ENCODE data around the gene SART3.
"Not testable (repeated sequence)": the region's sequence is repeated elsewhere in the genome, so short reads cannot be mapped to it uniquely, and the experiment has no call there.

SART3 gene

DNA sequence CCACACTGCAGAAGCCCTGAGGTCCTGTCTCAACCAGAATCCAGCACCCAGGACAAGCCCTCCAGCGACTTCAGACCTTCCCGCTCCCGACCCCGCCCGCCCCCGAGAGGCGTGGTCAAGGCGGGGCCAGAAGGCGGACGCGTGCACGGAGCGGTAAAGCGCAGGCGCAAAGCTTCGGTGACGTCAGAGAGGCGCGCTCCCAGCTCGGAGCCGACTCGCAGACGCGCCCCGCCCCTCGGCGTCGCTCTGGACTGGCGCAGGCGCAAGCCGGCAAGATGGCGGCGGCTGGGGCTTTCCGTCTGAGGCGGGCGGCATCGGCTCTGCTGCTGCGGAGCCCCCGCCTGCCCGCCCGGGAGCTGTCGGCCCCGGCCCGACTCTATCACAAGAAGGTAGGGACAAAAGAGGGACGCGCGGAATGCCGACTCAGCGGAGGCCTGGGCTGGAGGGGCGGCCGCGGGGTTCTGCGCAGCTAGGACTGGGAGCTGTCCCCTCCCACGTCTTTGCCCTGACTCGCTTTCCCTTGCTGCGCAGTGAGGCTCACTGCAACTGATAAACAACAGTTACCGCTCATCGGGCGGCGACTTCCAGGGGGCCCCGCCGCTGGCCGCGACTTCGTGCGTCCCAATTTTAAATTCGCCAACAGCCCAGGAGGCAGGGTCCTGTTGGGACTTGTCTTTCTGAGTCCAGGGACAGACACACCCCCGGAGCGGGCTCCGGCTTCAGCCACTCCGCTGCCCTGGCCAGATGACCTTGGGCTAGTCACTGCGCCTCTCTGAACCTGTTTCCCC is 1.6 kb upstream of the SART3 start, which contains the start of gene ISCU:
ISCU (plus strand) TSS at position 249 of the 788 bp plus-strand sequence; CDS start at position 276, 27 bp downstream.
- peak; percentile 91 for DNase-seq

DNA sequence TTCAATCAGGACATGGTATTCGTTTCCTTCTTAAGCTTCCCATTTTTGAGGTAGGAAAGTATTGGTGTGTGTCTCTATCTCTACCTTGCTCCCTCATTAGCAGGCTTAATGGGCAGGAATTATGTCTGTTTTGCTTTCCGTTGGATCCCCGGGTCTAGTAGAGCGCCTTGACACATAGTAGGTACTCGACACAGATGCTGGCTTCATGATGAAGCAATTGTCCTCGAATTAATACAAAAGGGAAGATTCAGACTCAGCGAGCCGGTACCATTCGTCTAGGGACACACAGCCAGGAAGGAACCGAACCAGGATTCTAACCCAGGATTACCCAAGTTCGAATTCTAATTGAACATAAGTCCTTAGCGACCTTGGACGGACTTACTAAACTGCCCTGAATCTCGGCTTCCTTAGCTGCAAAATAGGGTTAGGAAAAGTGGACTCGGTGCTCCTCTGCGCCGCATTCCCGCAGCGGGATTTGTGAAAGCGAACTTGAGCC is 927 bp upstream of the SART3 start:
- peak; percentile 48 for DNase-seq

DNA sequence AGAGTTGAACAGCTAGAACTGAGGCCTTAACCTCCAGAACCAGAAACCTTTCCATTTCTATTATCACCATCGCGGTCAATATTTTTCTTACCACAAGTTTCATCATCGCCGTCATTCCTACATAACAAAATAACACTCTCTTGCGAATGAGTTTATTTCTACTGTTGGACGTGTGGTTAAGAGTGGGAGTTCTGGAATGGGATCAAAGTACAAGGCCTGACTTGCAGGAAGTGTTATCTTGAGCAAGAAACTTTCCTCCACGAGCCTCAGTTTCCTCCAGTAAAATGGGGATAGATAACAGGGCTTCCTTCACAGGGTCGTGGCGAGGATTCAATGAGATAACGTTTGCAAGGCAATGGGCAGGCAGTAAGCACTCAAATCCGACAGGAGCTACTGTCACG is 652 bp downstream of the SART3 start:
- no peak for DNase-seq

DNA sequence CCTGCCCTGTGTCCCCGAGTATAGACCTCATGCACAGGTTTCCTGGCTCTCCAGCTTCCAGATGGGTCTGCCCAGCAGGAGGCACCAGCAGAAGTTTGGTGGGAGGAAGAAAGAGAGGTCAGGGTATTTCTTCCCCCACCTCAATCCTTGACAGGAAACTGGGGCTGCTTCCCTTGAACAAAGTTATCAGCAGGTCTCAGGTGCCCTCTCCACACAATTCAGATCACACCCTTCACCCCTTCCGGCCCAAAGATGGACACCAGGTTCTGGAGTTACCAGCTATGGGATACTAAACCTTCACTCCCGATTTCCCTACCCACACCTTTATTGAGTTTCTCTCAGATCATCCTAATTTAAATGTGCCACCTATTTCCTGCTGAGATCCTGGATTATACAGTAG is 1.2 kb downstream of the SART3 start:
- no peak for DNase-seq

DNA sequence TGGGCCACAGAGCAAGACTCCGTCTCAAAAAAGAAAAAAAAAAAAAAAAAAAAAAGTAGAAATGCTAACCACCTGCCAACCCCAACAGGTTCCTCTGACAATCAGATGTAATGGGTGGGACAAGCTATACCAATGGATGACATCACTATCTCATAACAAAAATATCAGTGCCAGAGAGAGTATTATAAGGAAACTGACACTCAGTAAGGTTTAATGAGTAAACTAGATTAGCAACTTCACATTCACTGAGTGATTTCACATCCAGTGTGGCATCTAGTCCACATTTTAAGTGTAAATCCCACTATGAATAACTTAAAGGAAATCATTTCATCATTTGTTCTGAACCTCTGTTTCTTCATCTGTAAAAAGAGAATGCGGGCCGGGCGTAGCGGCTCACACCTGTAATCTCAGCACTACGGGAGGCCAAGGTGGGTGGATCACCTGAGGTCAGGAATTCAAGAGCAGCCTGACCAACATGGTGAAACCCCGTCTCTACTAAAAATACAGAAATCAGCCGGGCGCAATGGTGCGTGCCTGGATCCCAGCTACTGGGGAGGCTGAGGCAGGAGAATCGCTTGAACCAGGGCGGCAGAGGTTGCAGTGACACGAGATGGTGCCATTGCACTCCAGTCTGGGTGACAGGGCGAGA is 1.8 kb downstream of the SART3 start:
- no peak for DNase-seq

DNA sequence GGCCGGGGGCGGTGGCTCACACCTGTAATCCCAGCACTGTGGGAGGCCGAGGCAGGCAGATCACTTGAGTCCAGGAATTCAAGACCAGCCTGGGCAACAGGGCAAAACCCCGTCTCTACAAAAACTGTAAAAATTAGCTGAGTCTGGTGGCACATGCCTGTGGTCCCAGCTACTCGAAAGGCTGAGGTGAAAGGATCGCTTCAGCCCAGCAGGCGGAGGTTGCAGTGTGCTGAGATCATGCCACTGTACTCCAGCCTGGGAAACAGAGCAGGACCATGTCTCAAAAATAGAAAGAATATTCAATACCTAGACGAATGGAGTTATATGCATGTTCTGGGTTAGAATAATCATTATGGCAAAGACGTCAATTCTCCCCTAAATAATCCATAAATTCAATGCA is 5.6 kb downstream of the SART3 start:
- DNase-seq, result not testable (repeated sequence)

DNA sequence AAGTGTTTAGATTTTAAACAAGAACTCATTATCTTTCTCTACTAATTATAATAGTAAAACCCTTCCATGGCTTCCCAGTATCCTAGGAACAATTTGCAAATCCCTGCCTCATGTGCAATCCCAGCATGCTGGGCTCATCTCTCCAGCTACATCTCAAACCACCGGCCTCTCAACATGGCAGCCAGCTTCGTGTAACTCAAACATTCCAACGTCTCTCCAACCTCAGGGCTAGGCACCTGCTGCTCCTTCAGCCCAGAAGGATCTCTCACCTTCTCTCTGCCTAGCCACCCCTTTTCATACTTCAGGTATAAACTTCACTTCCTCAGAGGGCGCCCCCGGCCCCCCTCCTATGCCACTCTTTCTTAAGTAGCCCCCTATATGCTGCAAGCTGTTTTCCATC is 7.2 kb downstream of the SART3 start:
- DNase-seq, result no peak

DNA sequence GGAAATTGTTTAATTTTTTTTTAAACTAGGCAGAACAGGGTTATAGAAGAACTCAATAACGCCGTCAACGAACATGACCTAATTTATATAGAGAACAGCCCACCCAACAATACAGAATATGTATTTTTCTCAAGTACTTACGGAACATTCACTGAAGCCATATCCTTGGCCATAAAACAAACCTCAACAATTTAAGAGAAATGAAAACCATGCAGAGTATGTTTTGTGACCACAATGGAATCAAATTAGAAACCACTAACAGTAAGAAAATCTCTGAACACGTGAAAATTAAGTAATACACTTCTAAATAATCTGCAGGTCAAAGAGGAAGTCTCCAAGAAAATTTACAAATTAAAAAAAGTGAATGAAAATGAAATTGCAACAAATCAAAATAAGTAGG is 9.4 kb downstream of the SART3 start:
- DNase-seq, result no peak

DNA sequence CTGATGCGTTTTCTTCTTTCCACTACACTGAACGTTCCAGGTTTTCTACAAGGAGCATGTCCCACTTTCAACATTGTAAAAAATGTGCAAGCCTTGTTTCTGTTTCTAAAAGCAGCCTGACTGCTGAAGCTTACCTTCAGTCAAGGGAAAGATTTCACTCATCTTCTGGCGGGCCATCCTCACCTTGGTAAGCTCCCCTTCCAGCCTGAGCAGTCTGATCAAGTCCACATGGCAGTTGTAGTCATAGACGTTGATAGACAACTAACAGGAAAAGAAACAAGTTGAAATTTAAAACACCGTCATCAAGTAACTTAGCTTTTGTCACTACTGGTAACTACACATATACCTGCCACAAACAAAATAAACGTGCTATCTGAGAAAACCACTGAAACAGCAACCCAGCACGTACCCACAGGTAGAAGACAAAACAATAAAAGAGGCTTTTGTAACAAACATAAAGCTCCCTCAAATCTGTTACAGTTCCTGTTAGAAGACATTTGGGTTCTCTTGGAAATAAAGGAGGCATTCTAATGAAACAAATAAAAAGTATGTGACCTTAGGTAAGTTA is 11.9 kb downstream of the SART3 start:
- no peak for DNase-seq

DNA sequence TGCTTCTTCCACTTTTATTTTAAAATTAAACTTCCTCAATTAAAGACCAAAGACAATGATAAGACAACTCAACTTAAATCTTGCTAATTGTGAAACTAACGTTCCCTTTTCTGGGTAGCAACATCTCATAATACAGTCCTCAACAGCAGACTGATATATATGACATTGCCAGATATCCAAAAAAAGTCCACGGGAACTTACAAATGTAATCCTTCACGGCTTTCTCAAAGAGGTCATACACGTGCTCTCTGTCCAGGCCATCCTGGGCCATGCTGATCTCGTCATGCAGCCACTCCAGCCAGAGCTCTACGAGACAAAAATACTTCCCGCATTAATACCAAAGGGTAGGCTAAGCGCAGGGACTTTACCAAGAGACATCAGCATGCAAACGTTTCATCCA is 13.3 kb downstream of the SART3 start:
- DNase-seq, result no peak

DNA sequence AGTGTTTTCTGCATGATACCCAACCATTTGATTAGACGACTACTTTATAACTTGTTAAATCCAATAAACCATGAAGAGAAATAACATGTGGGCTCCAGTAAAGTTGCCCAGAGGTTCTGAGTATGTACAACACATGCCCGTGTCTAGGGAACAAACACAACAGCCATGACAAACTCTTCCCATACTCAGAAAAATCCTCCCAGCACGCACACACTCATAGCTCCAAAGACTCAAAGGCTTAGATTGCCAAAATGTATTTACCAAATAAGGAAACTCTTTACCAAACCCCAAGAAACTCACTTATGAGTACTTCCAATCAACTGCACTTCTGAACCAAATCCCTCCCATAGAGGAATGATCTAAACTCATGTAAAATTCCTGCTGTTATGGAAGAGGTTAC is 17.3 kb downstream of the SART3 start:
- DNase-seq, result no peak

DNA sequence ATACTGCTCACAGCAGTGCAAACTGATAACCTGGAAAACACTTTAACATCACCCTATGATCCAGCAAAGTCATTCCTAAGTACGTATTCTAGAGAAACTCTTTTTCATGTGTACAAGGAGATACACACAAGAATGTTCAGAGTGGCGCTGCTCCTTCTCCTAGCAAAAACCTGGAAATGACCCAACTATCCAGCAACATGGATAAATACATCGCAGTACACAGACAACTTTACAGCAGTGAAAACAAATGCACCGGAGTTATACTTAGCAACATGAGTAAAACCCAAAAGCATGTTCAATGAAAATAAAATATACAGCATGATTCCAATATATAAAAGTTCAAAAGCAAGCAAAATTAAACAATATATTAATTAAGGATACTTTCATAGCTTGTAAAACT is 18.7 kb downstream of the SART3 start:
- DNase-seq, result no peak

DNA sequence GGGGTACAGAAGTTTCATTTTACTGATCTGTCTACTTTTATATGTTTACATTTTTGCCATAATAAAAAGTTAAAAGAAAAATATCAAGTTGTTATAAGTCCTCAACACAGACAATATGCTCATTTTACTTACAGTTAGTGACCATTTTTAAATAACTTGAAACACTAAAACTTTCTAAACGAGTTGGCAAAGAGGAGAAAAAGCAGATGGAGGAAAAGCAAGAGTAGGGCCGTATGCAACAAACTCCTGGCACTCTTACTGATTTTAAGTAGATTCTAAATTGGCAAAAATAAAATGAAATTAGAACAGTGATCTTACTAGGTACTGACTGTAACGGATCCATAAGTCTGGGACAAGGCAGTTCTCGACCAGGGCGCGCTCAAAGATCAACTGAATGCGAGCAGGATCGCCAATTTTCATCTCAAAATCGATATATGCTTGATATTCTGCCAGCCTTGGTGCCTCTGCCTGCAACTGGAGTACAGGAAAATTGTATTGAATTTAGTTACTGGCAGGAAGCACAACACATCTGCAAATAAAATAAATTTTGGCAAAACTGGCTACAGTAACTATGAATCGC is 22.3 kb downstream of the SART3 start:
- DNase-seq, result no peak

DNA sequence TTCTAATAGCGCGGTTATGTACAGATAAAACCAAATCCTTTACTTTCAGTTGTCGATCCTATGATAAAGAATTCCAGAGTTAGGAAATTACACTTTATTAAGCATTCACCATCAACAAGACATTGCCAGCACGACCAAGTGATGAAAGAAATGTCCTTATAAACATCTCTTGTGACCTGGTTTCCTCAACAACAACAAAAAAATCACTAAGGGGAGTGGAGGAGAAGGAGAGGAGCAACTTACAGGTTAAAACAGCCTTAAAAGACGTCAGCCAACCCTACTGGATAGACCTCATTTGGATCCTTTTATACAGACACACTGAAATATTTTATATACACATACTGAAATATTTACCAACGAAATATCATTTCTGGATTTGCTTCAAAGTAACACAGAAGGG is 22.8 kb downstream of the SART3 start:
- DNase-seq, result no peak

DNA sequence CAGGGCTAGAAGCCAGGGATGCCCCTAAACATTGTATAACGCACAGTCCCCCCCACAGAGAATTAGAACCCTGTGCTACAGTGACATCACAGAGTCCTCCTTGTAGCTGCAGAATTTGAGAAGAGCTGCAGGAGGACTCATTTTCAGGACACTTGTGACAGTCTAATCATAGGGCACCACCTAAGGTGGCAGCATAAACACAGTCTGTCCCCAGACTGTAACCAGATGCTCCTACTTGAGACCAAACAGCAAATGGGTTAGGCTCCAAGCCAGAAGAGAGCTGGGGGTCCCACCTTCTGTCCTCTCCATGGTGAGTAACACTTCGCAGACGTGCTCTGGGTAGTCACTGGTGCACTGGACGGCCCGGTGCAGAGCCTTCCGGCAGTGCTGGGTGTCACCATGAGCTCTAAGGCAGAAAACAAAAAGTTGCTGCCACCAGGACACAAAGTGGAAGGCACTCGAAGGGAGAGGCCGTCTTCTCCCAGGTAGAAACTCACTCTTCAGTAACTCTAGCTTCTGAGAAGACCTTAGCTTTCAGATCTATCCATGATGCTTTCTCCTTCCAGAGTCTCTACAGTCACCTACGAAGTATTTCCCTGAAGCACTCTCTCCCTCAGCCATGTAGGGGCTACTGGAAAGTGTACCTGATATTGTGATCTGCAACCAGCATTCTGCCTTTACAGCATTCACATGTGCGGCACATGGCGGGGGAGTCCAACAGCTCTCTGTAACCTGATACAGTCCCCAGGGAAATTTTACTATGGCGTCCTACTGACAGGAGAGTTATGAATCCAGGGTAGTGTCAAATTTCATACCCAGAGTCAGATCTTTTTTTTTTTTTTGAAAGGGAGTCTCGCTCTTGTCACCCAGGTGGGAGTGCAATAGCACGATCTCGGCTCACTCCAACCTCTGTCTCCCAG is 28.8 kb downstream of the SART3 start:
- no peak for DNase-seq

DNA sequence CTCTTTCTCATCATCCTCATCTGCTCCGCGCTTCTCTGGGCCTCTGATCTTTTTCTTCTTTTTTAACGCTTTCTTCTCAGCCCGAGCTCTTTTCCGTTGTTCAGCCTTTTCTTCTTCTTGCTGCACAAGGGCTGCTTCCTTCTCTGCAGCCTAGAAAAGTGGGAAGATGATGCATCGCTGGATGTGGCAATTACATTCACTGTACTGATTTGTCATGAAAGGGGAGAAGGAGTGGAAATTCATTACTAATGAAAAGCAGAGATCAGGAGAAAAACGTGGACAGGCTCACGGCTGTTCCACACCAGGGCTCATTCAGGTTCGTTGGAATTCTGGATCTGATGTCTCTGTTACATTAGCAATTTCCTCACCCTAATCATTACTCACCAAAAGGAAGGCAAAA is 30.8 kb downstream of the SART3 start:
- no peak for DNase-seq

DNA sequence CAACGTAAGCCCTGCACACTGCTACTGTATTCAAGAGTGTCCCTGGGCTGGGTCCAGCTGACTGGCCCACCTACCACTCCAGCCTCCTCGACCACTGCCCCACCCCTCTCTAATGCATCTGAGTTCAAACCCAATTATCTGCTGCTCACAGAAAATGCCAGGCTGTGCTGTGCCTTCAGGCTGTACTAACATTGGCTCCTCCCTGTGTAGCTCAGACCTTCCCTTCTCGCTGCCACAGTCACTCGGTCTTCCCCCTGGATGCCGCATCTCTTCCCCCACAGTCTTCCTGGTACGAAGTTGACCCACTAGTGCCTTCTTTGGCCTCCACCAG is 33.8 kb downstream of the SART3 start:
- no peak for DNase-seq

DNA sequence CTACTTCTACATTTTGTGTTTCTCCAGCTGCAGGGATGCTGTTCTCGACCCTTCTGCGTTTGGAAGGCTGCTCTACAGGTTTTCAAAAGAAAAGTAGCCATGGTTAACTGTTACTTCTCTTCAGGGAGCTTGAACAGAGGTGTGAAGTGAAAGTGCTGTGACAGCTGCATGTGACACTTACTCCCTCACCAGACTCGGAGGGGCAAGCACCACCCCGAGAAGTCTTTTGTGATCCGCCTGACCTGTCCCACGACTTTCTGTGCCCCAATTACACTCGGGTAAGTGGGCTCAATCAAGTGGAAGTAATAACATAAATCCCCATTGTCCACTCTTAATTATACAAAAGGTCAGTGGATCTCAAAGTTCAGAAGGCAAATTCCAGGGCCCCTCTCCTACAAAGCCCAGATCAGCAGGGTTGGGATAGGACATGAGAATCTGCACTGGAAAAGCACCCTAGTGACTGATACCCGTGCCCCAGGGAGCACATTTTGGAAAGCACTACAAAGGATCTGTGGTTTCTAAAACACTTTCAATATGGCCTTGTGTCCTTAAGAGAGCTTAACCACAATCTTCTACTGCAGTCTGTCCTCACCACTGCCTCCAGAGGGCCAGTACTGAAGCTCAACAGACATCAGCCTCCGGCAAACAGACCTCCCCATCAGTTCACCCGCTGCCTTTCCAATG is 34.3 kb downstream of the SART3 start:
- DNase-seq, result no peak

DNA sequence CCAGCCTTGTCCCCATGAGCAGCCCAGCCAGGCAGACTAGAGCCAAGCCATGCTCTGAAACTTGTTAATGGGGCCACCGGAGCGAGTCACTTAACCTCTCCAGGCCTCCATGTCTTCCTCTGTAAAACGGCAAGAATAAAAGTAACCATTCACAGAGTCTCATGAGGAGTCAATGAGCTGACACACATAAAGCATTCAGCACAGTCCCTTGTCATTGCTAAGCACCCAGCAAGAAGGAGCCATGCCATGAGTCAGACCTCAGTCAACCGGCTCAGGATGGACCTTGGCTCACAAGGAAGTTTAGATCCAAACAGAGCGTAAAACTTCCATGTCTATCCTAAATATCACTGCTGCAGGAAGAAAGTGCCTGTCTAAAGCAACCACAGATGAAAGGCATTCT is 35.3 kb downstream of the SART3 start:
- DNase-seq, result peak; percentile 28

DNA sequence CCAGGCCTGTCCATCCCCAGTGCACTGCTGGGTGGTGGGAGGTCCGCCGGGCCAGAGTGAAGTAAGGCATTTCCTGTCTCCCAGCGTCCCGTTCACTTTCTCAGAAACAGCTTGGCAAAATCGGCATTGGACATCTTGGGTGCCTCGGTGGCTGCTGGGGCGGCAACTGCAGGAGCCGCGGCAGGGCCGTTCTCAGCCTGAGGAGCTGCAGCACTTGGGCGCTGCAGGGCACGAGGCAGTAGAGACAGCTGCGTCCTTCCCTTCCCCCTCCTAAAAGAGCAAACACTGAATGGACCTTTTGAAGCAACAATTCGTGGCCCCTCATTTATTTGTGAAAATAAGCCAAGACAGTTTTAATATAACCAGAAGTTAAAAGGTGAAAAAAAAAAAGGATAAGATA is 37.6 kb downstream of the SART3 start:
- no peak for DNase-seq

DNA sequence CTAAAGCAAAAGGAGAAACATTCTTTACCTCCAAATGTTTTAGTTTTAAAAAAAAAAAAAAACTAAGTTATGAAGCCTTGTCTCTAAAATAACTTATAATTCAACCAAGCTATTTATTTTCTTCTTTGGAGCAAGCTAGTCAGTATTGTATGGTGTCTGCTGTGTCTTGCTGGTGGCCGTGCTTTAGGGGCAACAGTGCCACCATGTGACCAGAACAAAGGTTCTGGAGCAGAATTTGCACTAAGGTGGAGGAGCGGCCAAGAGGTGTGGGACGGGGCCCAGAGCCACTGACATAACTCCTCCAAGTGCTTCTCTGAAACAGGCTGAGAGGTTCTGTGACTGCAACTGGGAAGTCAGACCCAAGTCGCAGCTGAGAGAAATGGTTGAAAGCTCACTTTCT is 41.4 kb downstream of the SART3 start:
- DNase-seq, result no peak
